WTC11 (cell line): Measurements from ENCODE around the gene KRI1.

Experiments
- FOXJ3 ChIP-seq: sonication (generic); formaldehyde crosslinking; IDR thresholded peaks from 2 replicates; pipeline ENCODE4 v1.9.0; 2021; ENCODE audit warnings: missing genetic modification reagents, mild to moderate bottlenecking, borderline replicate concordance
- NR1H2 ChIP-seq: sonication (generic); formaldehyde crosslinking; IDR thresholded peaks from 2 replicates; pipeline ENCODE4 v1.9.0; 2021; ENCODE audit warnings: mild to moderate bottlenecking, moderate library complexity, missing genetic modification reagents
- SP1 ChIP-seq: sonication (generic); formaldehyde crosslinking; conservative IDR thresholded peaks from 2 replicates; pipeline ENCODE4 v1.8.1; 2022; ENCODE audit warnings: missing genetic modification reagents
- ZBTB21 ChIP-seq: sonication (generic); formaldehyde crosslinking; IDR thresholded peaks from 2 replicates; pipeline ENCODE4 v1.8.1; 2023; ENCODE audit warnings: mild to moderate bottlenecking, missing genetic modification reagents, borderline replicate concordance
- ZNF317 ChIP-seq: sonication (generic); formaldehyde crosslinking; IDR thresholded peaks from 2 replicates; pipeline ENCODE4 v1.8.1; 2023; ENCODE audit warnings: low read depth, mild to moderate bottlenecking, moderate library complexity, missing genetic modification reagents, borderline replicate concordance
- TF ChIP-seq, protein P1 (sequence below): fragments of 200-600 bp; IDR thresholded peaks from 2 replicates; pipeline ENCODE4 v1.8.0; 2022; ENCODE audit warnings: antibody characterized with exemption
- TF ChIP-seq, protein P2 (sequence below): sonication (generic); formaldehyde crosslinking; IDR thresholded peaks from 2 replicates; pipeline ENCODE4 v1.8.1; 2023; ENCODE audit warnings: mild to moderate bottlenecking, missing genetic modification reagents, moderate library complexity
- TF ChIP-seq, protein P3 (sequence below): sonication (generic); formaldehyde crosslinking; IDR thresholded peaks from 2 replicates; pipeline ENCODE4 v1.8.0; 2022; ENCODE audit warnings: mild to moderate bottlenecking, missing genetic modification reagents
- TF ChIP-seq, protein P4 (sequence below): sonication (generic); formaldehyde crosslinking; IDR thresholded peaks from 2 replicates; pipeline ENCODE4 v1.8.1; 2022; ENCODE audit warnings: low read depth, mild to moderate bottlenecking, moderate library complexity, missing genetic modification reagents, borderline replicate concordance
- TF ChIP-seq, protein P5 (sequence below): sonication (generic); formaldehyde crosslinking; IDR thresholded peaks from 2 replicates; pipeline ENCODE4 v1.8.1; 2022; ENCODE audit warnings: mild to moderate bottlenecking, moderate library complexity, missing genetic modification reagents
- TF ChIP-seq, protein P6 (sequence below): sonication (generic); formaldehyde crosslinking; IDR thresholded peaks from 2 replicates; pipeline ENCODE4 v1.8.1; 2023; ENCODE audit warnings: mild to moderate bottlenecking, missing genetic modification reagents
- TF ChIP-seq, protein P7 (sequence below): sonication (generic); formaldehyde crosslinking; IDR thresholded peaks from 2 replicates; pipeline ENCODE4 v1.8.1; 2022; ENCODE audit warnings: low read depth, missing genetic modification reagents, borderline replicate concordance
- TF ChIP-seq, protein P8 (sequence below): sonication (generic); formaldehyde crosslinking; conservative IDR thresholded peaks from 2 replicates; pipeline ENCODE4 v1.8.1; 2022; ENCODE audit warnings: mild to moderate bottlenecking, missing genetic modification reagents
- TF ChIP-seq, protein P9 (sequence below): fragments of 250-450 bp; sonication (Bioruptor Pico); IDR thresholded peaks from 2 replicates; pipeline ENCODE4 v1.9.0; 2021; ENCODE audit warnings: moderate library complexity, mild to moderate bottlenecking, inconsistent platforms, borderline replicate concordance

DNA sequence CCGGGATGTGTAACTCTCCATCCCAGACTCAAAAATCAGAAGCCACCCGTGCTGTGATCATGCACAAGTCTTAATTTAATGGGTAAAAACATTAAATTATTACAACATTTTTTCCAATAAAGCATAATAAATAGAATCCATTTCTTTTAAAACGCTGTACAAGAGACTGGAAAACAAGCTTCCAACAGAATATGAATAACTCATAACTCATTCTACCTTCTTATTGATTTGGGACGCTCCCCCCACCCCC lies 523 bp upstream of the KRI1 start:
- TF ChIP-seq, protein P1, sequence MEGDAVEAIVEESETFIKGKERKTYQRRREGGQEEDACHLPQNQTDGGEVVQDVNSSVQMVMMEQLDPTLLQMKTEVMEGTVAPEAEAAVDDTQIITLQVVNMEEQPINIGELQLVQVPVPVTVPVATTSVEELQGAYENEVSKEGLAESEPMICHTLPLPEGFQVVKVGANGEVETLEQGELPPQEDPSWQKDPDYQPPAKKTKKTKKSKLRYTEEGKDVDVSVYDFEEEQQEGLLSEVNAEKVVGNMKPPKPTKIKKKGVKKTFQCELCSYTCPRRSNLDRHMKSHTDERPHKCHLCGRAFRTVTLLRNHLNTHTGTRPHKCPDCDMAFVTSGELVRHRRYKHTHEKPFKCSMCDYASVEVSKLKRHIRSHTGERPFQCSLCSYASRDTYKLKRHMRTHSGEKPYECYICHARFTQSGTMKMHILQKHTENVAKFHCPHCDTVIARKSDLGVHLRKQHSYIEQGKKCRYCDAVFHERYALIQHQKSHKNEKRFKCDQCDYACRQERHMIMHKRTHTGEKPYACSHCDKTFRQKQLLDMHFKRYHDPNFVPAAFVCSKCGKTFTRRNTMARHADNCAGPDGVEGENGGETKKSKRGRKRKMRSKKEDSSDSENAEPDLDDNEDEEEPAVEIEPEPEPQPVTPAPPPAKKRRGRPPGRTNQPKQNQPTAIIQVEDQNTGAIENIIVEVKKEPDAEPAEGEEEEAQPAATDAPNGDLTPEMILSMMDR, result no peak
- TF ChIP-seq, protein P2, sequence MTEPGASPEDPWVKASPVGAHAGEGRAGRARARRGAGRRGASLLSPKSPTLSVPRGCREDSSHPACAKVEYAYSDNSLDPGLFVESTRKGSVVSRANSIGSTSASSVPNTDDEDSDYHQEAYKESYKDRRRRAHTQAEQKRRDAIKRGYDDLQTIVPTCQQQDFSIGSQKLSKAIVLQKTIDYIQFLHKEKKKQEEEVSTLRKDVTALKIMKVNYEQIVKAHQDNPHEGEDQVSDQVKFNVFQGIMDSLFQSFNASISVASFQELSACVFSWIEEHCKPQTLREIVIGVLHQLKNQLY (CRISPR knock-in tag), result no peak
- TF ChIP-seq, protein P3, sequence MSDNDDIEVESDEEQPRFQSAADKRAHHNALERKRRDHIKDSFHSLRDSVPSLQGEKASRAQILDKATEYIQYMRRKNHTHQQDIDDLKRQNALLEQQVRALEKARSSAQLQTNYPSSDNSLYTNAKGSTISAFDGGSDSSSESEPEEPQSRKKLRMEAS, result no peak
- TF ChIP-seq FOXJ3 (CRISPR knock-in tag) (no peak), ZNF317 (CRISPR knock-in tag) (no peak), SP1 (CRISPR knock-in tag) (no peak), ZBTB21 (no peak), NR1H2 (CRISPR knock-in tag) (no peak)
- TF ChIP-seq, protein P4, sequence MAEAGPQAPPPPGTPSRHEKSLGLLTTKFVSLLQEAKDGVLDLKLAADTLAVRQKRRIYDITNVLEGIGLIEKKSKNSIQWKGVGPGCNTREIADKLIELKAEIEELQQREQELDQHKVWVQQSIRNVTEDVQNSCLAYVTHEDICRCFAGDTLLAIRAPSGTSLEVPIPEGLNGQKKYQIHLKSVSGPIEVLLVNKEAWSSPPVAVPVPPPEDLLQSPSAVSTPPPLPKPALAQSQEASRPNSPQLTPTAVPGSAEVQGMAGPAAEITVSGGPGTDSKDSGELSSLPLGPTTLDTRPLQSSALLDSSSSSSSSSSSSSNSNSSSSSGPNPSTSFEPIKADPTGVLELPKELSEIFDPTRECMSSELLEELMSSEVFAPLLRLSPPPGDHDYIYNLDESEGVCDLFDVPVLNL (CRISPR knock-in tag), result no peak
- TF ChIP-seq, protein P5, sequence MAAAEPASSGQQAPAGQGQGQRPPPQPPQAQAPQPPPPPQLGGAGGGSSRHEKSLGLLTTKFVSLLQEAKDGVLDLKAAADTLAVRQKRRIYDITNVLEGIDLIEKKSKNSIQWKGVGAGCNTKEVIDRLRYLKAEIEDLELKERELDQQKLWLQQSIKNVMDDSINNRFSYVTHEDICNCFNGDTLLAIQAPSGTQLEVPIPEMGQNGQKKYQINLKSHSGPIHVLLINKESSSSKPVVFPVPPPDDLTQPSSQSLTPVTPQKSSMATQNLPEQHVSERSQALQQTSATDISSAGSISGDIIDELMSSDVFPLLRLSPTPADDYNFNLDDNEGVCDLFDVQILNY (CRISPR knock-in tag), result no peak
- TF ChIP-seq, protein P6, sequence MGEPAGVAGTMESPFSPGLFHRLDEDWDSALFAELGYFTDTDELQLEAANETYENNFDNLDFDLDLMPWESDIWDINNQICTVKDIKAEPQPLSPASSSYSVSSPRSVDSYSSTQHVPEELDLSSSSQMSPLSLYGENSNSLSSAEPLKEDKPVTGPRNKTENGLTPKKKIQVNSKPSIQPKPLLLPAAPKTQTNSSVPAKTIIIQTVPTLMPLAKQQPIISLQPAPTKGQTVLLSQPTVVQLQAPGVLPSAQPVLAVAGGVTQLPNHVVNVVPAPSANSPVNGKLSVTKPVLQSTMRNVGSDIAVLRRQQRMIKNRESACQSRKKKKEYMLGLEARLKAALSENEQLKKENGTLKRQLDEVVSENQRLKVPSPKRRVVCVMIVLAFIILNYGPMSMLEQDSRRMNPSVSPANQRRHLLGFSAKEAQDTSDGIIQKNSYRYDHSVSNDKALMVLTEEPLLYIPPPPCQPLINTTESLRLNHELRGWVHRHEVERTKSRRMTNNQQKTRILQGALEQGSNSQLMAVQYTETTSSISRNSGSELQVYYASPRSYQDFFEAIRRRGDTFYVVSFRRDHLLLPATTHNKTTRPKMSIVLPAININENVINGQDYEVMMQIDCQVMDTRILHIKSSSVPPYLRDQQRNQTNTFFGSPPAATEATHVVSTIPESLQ (CRISPR knock-in tag), result no peak
- TF ChIP-seq, protein P7, sequence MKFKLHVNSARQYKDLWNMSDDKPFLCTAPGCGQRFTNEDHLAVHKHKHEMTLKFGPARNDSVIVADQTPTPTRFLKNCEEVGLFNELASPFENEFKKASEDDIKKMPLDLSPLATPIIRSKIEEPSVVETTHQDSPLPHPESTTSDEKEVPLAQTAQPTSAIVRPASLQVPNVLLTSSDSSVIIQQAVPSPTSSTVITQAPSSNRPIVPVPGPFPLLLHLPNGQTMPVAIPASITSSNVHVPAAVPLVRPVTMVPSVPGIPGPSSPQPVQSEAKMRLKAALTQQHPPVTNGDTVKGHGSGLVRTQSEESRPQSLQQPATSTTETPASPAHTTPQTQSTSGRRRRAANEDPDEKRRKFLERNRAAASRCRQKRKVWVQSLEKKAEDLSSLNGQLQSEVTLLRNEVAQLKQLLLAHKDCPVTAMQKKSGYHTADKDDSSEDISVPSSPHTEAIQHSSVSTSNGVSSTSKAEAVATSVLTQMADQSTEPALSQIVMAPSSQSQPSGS (CRISPR knock-in tag), result no peak
- TF ChIP-seq, protein P8, sequence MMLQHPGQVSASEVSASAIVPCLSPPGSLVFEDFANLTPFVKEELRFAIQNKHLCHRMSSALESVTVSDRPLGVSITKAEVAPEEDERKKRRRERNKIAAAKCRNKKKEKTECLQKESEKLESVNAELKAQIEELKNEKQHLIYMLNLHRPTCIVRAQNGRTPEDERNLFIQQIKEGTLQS, result no peak
- TF ChIP-seq, protein P9, sequence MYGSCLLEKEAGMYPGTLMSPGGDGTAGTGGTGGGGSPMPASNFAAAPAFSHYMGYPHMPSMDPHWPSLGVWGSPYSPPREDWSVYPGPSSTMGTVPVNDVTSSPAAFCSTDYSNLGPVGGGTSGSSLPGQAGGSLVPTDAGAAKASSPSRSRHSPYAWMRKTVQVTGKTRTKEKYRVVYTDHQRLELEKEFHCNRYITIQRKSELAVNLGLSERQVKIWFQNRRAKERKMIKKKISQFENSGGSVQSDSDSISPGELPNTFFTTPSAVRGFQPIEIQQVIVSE (CRISPR knock-in tag), result no peak
